Fibroblast of skin of left biceps (primary cell): ENCODE measurements around the gene RC3H1.
"Not testable (repeated sequence)": the region's sequence is repeated elsewhere in the genome, so short reads cannot be mapped to it uniquely, and the experiment has no call there.

Experiments used
- DNase-seq, 2 experiments: peaks; one replicate each; pipeline ENCODE4 v3.0.0-alpha.2; 2013; ENCODE audit warnings: low read depth in 2 of 2

Gene RC3H1

GRCh38 chr1:173946380-173946921 lies 75.7 kb downstream of the RC3H1 start:
- DNase-seq, result no peak

- DNase-seq, result no peak
Measured at GRCh38 chr1:173937062-173937461, 85.1 kb downstream of the RC3H1 start.

DNA sequence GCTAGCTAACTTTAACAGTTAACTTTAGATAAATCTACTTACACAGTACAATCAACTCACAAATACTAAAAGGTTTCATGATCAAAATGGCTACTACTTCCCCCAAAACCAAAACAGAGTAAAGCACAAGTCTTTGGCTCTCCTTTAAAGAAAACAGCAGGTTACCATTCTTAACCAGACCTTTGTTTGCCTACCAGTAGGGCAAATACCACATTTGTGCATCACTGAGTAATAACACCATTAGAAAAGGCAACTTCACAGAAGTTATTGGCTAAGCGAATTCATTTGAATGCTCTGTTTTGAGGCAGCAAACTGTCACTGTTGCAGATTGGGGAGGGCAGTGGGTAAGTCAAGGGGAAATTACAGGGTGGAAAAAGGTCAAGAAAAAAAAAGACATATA lies 87.7 kb downstream of the RC3H1 start:
- no peak for DNase-seq

GRCh38 chr1:173930541-173930940 lies 91.6 kb downstream of the RC3H1 start:
- not testable (repeated sequence) for DNase-seq

- DNase-seq, result no peak
Measured at GRCh38 chr1:173925306-173926242, 96.6 kb downstream of the RC3H1 start.

- DNase-seq, result no peak
Measured at GRCh38 chr1:173920861-173921260, 101.3 kb downstream of the RC3H1 start.

DNA sequence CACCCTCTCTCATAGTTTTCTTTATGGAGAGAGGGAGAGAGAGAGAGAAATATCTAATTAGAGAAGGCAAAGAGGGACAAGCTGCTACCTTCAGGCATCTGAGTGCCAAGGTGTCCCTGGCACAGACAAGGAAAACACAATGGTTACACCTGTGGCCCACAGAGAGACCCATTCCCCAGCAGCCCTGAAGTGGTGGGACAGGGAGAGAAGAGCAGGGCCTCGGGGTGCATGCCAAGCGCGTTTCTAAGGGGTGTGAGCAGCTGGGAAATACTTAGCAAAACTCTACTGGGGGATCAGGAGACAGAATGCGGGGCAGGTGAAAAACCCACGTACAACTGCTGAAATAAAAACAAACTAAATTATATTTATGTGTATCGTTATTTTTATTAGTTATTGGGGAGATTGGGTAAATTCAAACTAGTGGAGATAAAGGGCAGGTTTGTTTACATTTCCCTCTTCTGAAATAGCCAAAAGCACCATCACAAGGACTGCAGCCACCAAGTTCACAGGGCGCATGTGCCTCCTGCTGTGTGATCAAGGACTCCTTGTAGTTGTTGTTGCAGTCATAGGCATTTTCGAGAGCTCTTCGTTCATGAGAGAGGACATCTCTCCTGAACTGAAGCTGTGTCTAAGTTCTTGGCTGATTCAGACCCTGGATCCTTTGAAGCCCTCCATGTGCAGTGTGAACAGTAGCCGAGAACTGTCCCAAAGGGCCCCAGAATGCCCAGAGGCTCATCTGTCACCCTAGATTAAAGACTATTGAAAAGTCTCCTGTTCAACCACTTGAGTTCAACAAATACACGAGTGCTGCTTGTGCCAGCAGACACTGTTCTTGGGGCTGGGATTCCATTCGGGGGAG lies 104.3 kb downstream of the RC3H1 start:
- DNase-seq, result no peak

DNA sequence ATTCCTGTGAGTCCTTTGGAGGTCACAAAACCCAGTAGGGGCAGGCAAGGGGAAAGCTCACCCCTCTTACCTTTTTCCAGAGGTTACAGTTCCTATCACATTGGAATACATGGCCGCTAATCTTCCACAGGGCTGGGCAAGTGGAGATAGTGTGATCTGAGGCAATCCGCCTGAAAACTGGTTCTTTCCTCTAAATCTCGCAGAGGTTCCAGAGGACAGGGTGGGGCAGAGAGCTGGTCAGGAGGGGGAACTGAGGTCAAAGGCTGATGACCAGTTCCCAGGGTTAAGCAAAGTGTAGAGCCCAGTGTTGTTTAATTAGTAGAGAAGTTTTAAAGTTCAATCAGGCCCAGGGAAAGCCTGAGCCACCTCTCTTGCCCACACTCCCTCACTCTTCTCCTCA lies 105.0 kb downstream of the RC3H1 start, which contains the start of gene SERPINC1:
SERPINC1 (minus strand) TSS at position 179 of the 400 bp plus-strand sequence; CDS start at position 111, 68 bp downstream.
- no peak for DNase-seq

DNA sequence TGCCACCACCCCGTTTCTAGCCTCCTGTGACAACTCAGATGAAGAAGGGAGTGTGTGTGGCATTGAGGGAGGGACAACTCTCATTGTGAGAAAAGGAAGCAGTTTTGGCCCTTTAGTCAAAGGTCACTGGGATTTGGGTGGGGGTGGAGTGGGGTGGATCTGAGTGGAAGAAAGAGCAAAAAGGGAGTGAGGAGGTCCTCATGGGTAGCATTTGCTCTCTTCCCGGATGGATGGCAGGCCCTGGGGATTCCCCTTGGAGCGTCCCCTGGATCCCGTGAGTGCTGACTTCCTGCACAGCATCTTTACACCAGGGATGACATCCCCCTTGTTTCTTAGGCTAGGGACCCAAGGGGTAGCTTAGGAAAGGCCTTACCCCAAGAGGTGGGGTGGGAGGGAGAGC lies 105.5 kb downstream of the RC3H1 start:
- no peak for DNase-seq

GRCh38 chr1:173915596-173915995 lies 106.6 kb downstream of the RC3H1 start:
- no peak for DNase-seq

DNA sequence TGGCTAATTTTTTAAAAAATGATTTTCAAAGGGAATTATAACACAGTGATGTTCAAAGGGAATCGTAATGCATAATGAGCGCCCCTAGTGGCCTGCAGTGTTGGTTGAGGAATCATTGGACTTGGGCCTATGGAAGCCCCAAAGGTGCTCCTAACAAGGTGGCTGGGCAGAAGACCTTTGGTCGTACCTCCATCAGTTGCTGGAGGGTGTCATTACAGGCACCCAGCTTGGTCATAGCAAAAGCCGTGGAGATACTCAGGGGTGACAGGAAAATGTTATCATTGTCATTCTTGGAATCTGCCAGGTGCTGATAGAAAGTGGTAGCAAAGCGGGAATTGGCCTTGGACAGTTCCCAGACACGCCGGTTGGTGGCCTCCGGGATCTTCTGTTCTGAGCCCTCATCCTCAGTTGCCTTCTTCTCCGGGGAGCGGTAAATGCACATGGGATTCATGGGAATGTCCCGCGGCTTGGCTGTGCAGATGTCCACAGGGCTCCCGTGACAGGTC lies 107.7 kb downstream of the RC3H1 start:
- no peak for DNase-seq

- no peak for DNase-seq
Measured at GRCh38 chr1:173913111-173913510, 109.0 kb downstream of the RC3H1 start.

DNA sequence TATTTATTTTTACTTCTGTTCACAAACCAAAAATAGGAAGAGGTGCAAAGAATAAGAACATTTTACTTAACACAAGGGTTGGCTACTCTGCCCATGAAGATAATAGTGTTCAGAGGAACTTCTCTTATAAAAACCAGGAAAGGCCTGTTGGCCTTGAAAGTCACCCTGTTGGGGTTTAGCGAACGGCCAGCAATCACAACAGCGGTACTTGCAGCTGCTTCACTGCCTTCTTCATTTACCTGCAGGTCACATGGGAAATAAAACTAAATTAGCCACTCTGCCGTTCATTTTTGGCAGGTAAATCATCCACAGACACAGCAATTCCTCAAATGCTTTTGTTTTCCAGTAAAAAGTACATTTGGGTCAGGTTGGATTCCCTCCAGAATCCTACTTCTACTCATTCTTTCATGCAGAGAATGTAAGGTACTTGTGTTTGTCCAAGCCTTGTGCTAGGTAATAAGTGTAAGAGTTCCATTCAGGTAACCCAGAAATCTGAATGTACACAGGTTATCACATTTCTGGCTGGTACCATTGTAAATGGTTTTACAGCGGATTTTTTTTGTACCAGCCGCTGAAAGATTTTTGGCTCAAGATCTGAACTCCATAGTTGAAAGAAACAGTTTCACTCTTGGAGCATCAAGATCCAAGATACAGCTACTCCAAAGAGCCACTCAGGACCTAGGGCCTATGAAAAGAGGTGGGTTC lies 118.2 kb downstream of the RC3H1 start:
- no peak for DNase-seq

GRCh38 chr1:173900992-173901391 lies 121.2 kb downstream of the RC3H1 start:
- DNase-seq, result no peak

GRCh38 chr1:173900427-173900826 lies 121.7 kb downstream of the RC3H1 start:
- DNase-seq, result no peak

DNA sequence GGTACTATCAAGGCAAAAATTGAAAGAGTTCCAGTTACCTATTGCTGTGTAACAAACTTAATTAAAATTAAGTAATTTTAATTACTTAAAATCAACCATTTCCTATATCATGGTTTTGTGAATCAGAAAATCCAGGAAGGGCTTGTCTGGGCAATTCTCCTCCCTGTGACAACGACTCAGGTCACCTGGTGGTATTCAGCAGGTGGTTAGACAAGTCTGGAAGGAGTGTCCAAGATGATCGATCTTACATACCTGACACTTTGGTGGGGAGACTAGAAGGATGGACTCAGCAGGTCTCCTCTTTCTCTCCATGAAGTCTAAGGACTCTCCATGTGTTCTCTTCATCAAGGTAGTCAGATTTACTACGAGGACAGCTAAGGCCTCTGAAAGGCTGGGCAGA lies 128.0 kb downstream of the RC3H1 start:
- DNase-seq, result no peak

DNA sequence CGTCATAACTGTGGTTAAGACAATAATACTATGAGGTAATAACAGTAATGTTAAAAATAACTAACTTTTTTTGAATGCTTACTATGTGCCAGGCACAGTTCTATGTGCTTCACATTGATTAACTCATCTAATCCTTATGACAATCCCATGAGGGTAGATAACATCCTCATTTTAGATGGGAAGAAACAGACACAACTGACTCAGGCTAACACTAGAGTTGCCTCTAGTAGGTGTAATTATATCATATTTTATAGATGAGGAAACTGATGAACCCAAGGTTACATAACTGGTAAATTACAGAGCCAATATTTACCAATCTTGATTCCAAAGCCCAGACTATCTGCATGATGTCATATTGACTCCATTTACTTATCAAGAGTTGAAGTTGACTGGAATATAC lies 128.5 kb downstream of the RC3H1 start:
- DNase-seq, result no peak

DNA sequence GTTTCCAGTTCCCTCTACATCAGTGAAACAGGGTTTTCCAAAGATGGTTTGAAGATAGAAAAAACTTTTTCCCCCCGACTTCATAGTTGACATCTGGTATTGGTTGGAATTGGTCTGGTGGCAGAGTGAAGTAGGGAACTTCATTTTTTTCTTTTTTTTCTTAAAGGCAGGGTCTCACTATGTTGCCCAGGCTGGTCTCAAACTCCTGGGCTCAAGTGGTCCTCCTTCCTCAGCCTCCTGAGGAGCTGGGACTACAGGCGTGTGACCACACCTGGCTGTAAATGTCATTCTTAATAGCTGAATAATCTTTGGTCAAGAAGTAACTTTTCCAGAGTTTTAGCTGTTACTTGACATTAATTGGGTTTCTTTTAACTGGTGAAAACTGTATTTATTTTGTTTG lies 132.3 kb downstream of the RC3H1 start:
- no peak for DNase-seq

GRCh38 chr1:173888749-173889148 lies 133.4 kb downstream of the RC3H1 start:
- no peak for DNase-seq

GRCh38 chr1:173887627-173888026 lies 134.5 kb downstream of the RC3H1 start:
- DNase-seq, result no peak
